ENCODE data around the gene PRIMA1. TPM values are rescaled to one million over a fixed set of nuclear protein-coding genes. Genes with fewer than 3 reads are reported as not detected.

Gene PRIMA1, protein sequence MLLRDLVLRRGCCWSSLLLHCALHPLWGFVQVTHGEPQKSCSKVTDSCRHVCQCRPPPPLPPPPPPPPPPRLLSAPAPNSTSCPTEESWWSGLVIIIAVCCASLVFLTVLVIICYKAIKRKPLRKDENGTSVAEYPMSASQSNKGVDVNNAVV
- polyA plus RNA-seq (2011; rRNA removed) = not detected in 2 replicates
- not detected in 2 replicates for polyA minus RNA-seq (2011; rRNA and poly(A)+ RNA removed)

DNA sequence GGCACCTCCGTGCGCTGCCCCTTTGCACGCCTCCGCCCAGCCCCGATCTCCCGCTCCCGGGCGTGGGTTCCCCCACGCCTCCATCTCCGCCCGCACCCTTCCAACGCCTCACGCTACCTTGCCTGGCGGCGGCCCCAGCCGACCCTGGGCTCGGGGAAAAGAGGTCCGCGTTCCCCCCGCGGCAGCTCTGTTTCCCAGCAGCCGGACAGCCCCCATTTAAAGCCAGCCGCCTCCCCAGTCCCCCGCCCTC, at the start of gene PRIMA1:
TSS of gene PRIMA1 (minus strand) at position 193 of the 250 bp plus-strand sequence. CDS start 767 bp downstream, outside the sequence.
- no peak for DNase-seq (ENCODE audit: low read depth, low spot score)
- ChIA-PET POLR2A (no interaction called here), CTCF (interaction anchor here (0.6 kb wide), 1 partner anchor 51 kb away, joined by 3 read pairs; no protein-coding TSS in a partner anchor)
- H3K4me3 ChIP-seq (ENCODE audit: low read depth, low read length) = no peak within 1 kb of the TSS
- TF ChIP-seq, protein P1, sequence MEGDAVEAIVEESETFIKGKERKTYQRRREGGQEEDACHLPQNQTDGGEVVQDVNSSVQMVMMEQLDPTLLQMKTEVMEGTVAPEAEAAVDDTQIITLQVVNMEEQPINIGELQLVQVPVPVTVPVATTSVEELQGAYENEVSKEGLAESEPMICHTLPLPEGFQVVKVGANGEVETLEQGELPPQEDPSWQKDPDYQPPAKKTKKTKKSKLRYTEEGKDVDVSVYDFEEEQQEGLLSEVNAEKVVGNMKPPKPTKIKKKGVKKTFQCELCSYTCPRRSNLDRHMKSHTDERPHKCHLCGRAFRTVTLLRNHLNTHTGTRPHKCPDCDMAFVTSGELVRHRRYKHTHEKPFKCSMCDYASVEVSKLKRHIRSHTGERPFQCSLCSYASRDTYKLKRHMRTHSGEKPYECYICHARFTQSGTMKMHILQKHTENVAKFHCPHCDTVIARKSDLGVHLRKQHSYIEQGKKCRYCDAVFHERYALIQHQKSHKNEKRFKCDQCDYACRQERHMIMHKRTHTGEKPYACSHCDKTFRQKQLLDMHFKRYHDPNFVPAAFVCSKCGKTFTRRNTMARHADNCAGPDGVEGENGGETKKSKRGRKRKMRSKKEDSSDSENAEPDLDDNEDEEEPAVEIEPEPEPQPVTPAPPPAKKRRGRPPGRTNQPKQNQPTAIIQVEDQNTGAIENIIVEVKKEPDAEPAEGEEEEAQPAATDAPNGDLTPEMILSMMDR (IDR thresholded peaks at IDR 0.05; ENCODE audit: low read depth, low read length) = no peak
- no peaks in the 10 kb centered on the region for H3K9me3 ChIP-seq (ENCODE audit: control insufficient read depth, insufficient read depth, low read length)
- no peak within 1 kb of the TSS for H3K27ac ChIP-seq (ENCODE audit: low read depth, low read length)
- peaks cover 18% of the 10 kb centered on the region for H3K27me3 ChIP-seq (ENCODE audit: control insufficient read depth, insufficient read depth, low read length)

DNA sequence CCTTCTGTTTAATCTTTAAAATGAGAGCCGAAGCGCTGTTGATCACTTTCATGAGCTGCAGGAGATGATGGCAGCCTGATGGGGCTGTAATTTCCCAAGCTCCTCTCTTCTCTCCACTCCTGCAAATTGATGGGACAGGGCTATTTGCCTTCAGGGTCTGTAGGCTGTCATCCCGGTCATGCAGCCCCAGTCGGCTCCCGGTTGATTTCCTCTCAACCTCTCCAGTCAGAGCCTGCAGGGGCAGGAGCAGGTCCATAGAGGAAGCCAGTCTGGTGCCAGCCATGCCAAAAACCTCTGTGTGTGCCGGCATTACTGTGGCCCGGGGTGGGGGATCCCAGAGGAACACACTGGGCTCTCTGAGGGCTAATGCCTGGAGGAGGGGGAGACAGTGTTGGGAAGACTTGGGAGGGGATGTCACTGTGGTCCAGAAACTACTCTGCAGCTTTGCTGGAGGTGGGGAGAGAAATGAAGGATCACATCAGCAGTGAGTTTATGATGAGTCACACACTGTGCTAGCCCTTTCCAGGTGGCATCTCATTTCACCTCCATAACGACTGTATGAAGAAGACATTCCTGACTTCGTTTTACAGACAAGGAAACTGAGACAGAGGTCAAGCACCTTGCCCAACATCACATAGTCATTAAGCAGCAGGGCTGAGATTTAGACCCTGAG, 46.5 kb upstream of the PRIMA1 start:
- Histone ChIP-seq H3K9me3 (ENCODE audit: control insufficient read depth, insufficient read depth, low read length) (no peaks in the 10 kb centered on the region), H3K4me3 (ENCODE audit: low read depth, low read length) (no peak overlapping the region), H3K27ac (ENCODE audit: low read depth, low read length) (no peak overlapping the region), H3K27me3 (ENCODE audit: control insufficient read depth, insufficient read depth, low read length) (peaks cover 2% of the 10 kb centered on the region)
- no peak for DNase-seq (ENCODE audit: low read depth, low spot score)
- TF ChIP-seq, protein P1 (IDR thresholded peaks at IDR 0.05; ENCODE audit: low read depth, low read length) = no peak
- ChIA-PET POLR2A (no interaction called here), CTCF (no interaction called here)

DNA sequence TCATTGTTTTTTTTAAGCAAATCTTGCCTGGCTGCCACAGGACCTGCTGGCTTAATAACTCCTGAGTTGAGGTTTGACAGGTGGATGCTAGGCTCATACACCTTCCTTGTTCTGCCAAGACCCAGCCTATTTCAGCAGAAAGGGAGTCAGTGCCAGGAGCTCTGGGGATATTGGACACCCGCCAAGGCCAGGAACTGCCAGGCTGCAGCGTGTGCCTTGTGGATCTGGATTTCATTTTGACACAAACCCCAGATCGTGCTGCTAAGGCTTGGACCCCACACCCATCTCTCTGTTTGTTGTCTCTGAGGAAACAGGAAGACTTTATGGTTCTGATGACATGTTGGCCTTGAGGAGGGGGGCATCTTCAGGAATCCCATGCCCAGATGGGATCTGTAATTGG, 44.4 kb upstream of the PRIMA1 start:
- Histone ChIP-seq H3K27ac (ENCODE audit: low read depth, low read length) (no peak overlapping the region), H3K4me3 (ENCODE audit: low read depth, low read length) (no peak overlapping the region), H3K9me3 (ENCODE audit: control insufficient read depth, insufficient read depth, low read length) (no peaks in the 10 kb centered on the region), H3K27me3 (ENCODE audit: control insufficient read depth, insufficient read depth, low read length) (peaks cover 2% of the 10 kb centered on the region)
- DNase-seq (ENCODE audit: low read depth, low spot score) = no peak
- CTCF ChIA-PET = no interaction called here
- POLR2A ChIA-PET = no interaction called here
- TF ChIP-seq, protein P1 (IDR thresholded peaks at IDR 0.05; ENCODE audit: low read depth, low read length) = no peak

DNA sequence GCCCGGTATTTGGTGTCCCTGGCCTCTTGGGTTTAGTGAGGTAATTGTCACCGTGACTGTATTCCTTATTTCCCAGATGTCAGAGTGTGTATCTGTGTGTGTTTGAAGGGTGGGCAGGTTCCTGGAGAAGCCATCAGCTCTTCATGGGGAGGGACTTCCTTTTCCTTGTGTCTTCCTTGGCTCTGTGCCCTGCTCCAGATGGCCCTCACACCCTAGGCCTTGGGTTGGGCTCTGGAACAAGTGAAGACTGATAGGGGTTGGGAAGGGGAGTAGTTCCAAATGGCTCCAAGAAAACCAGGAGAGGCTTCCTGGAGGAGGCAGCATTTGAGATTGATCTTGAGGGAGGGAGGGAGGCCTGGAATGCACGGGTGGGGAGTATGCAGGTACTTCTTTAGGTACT, 43.8 kb upstream of the PRIMA1 start:
- CTCF ChIA-PET = no interaction called here
- TF ChIP-seq, protein P1 (IDR thresholded peaks at IDR 0.05; ENCODE audit: low read depth, low read length) = no peak
- H3K9me3 ChIP-seq (ENCODE audit: control insufficient read depth, insufficient read depth, low read length) = no peaks in the 10 kb centered on the region
- H3K27me3 ChIP-seq (ENCODE audit: control insufficient read depth, insufficient read depth, low read length) = peaks cover 2% of the 10 kb centered on the region
- no peak overlapping the region for H3K4me3 ChIP-seq (ENCODE audit: low read depth, low read length)
- DNase-seq (ENCODE audit: low read depth, low spot score) = no peak
- POLR2A ChIA-PET = no interaction called here
- H3K27ac ChIP-seq (ENCODE audit: low read depth, low read length) = no peak overlapping the region

DNA sequence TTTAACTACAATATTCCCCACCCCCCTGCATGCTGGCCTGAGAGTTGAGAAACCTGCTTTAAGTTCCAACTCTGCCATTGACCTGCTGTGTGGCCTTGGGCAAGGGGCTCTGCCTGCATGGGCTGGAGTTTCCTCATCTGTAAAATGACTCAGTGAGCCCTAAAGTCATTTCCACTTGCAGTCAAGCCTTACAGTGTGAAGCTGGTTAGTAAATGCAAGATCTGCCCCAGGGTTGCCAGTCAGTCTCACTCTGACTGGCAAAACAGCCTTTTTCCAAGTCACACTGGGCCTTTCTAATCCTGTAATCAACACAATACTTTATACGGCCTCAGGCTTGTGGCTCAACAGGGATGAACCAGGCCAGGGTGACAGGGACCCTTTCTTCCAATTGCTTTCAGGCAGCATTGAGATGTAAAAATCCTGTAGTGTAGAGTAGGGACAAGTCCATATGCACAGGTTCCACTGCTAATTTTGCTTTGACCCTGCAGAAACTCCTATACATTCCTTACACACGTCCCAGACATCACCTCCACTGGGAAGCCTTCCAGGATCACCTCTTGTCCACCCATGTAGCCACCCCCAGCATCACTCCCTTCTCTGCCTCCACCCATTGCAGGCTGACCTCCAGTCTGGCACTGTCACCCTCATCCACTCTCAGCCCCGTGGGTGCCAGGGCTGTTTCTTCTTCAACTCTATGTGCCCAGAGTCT, 42.6 kb upstream of the PRIMA1 start:
- ChIA-PET CTCF (no interaction called here), POLR2A (no interaction called here)
- peaks cover under 1% of the 10 kb centered on the region for H3K27me3 ChIP-seq (ENCODE audit: control insufficient read depth, insufficient read depth, low read length)

More for the DNA sequence above, 42.6 kb upstream of the PRIMA1 start:
- TF ChIP-seq, protein P1 (IDR thresholded peaks at IDR 0.05; ENCODE audit: low read depth, low read length) = no peak
- H3K4me3 ChIP-seq (ENCODE audit: low read depth, low read length) = no peak overlapping the region
- DNase-seq (ENCODE audit: low read depth, low spot score) = no peak
- no peak overlapping the region for H3K27ac ChIP-seq (ENCODE audit: low read depth, low read length)
- H3K9me3 ChIP-seq (ENCODE audit: control insufficient read depth, insufficient read depth, low read length) = no peaks in the 10 kb centered on the region

Measured in AG04450 (cell line).